Common myeloid progenitor, CD34-positive (primary cell): Measurements from ENCODE around the gene CCDC24.

Source experiments
- CTCF ChIA-PET: fragments of 350-600 bp; sonication (Branson Sonifier 250); formaldehyde crosslinking; loops from one replicate; lab custom pipeline; 2021; ENCODE audit warnings: antibody characterized with exemption; lab: Charles Lee
- POLR2A ChIA-PET: fragments of 350-600 bp; sonication (Branson Sonifier 250); formaldehyde crosslinking; loops from one replicate; lab custom pipeline; 2021; ENCODE audit warnings: antibody characterized with exemption; lab: Charles Lee
- DNase-seq, 3 donors: peaks; one replicate each; pipeline versions ENCODE4 v3.0.0 to v3.0.0-alpha.2; 2013
- H3K27ac ChIP-seq, 2 experiments: 1 replicate in 1 of 2; 2 replicates in 1 of 2; pipeline ENCODE4 v1.7.0; 2013; ENCODE audit warnings: inconsistent platforms in 2 of 2, low read length in 2 of 2, mild to moderate bottlenecking in 2 of 2, low read depth in 1 of 2, moderate library complexity in 1 of 2; ENCODE audit not compliant: severe bottlenecking in 2 of 2, insufficient read depth in 1 of 2, poor library complexity in 1 of 2
- H3K27me3 ChIP-seq, 5 experiments: replicated peaks in 2 of 5; 1 replicate in 3 of 5; 2 replicates in 2 of 5; pipeline versions ENCODE4 v1.6.1 to v1.7.0; 2013; ENCODE audit warnings: low read length in 4 of 5, mild to moderate bottlenecking in 2 of 5, moderate library complexity in 2 of 5, inconsistent platforms in 1 of 5; ENCODE audit not compliant: insufficient read depth in 5 of 5, control insufficient read depth in 4 of 5
- H3K36me3 ChIP-seq, 4 experiments: 1 replicate in 2 of 4; 2 replicates in 2 of 4; pipeline versions ENCODE4 v1.6.1 to v1.7.0; 2013; ENCODE audit warnings: low read length in 3 of 4, control low read depth in 1 of 4, mild to moderate bottlenecking in 1 of 4; ENCODE audit not compliant: control insufficient read depth in 4 of 4, insufficient read depth in 4 of 4
- H3K4me1 ChIP-seq, 4 experiments: 1 replicate in 3 of 4; 2 replicates in 1 of 4; pipeline versions ENCODE4 v1.6.1 to v1.7.1; 2013; ENCODE audit warnings: low read length in 3 of 4, mild to moderate bottlenecking in 3 of 4, control low read depth in 1 of 4, inconsistent platforms in 1 of 4, moderate library complexity in 1 of 4; ENCODE audit not compliant: control insufficient read depth in 4 of 4, insufficient read depth in 4 of 4; ENCODE audit errors: control extremely low read depth in 1 of 4
- H3K4me3 ChIP-seq, 7 experiments: 1 replicate in 4 of 7; 2 replicates in 3 of 7; pipeline versions ENCODE4 v1.5.1 to v1.7.0; 2013; ENCODE audit warnings: mild to moderate bottlenecking in 7 of 7, low read length in 6 of 7, moderate library complexity in 6 of 7, inconsistent platforms in 2 of 7, low read depth in 2 of 7, control low read depth in 1 of 7; ENCODE audit not compliant: insufficient read depth in 4 of 7, control insufficient read depth in 1 of 7; ENCODE audit errors: extremely low read depth in 1 of 7
- H3K9me3 ChIP-seq, 5 experiments: 1 replicate in 4 of 5; 2 replicates in 1 of 5; pipeline versions ENCODE4 v1.6.1 to v1.7.1; 2013; ENCODE audit warnings: low read length in 4 of 5, mild to moderate bottlenecking in 2 of 5, inconsistent platforms in 1 of 5, low read depth in 1 of 5, moderate library complexity in 1 of 5; ENCODE audit not compliant: control insufficient read depth in 4 of 5, insufficient read depth in 2 of 5; ENCODE audit errors: control extremely low read depth in 1 of 5
- WGBS: methylation state at CpG from one replicate; pipeline ENCODE4 v1.1.5; 2013; ENCODE audit not compliant: insufficient coverage; 5-methylcytosine and 5-hydroxymethylcytosine counted together

The CCDC24 gene

GRCh38 chr1:43947061-43947873 lies 44.1 kb upstream of the CCDC24 start:
- peaks cover 3 to 12% (median 10%) of the 10 kb centered on the region in 4 experiments for H3K36me3 ChIP-seq
- peaks cover 6 to 37% (median 23%) of the 10 kb centered on the region in 4 experiments for H3K4me1 ChIP-seq
- H3K27me3 ChIP-seq: no peaks in the 10 kb centered on the region
- DNase-seq: peak in 1 of 3 donors; percentile 22
- H3K9me3 ChIP-seq: no peaks in the 10 kb centered on the region
- WGBS: 19% methylated on average over 14 of the region's 27 CpGs
- peak overlapping the region; percentile 54 to 92 (median 82) for H3K4me3 ChIP-seq
- H3K27ac ChIP-seq: peak overlapping the region; percentile 98 to 99
- CTCF ChIA-PET: interaction anchor here (0.9 to 9.4 kb wide), 7 partner anchors 9 to 58 kb away, joined by 3 to 120 read pairs (median 7); partner anchors contain the start of gene ARTN
- POLR2A ChIA-PET: interaction anchor here (0.7 to 1.5 kb wide), 4 partner anchors 11 to 28 kb away, joined by 3 to 5 read pairs (median 4); partner anchors contain the start of genes ATP6V0B and DPH2

GRCh38 chr1:43947874-43948437 lies 43.4 kb upstream of the CCDC24 start:
- Histone ChIP-seq H3K4me1 (peaks cover 6 to 37% (median 23%) of the 10 kb centered on the region in 4 experiments), H3K9me3 (no peaks in the 10 kb centered on the region), H3K27ac (peak overlapping the region in 1 of 2 experiments; percentile 99), H3K27me3 (no peaks in the 10 kb centered on the region), H3K4me3 (peak overlapping the region in 3 of 7 experiments; percentile 70 to 92 (median 82)), H3K36me3 (peaks cover 3 to 12% (median 10%) of the 10 kb centered on the region in 4 experiments)
- WGBS: 84% methylated on average over 3 of the region's 3 CpGs
- DNase-seq: no peak
- ChIA-PET CTCF (interaction anchor here (0.9 to 9.4 kb wide), 5 partner anchors 8 to 18 kb away, joined by 3 to 120 read pairs (median 13); partner anchors contain the start of gene ARTN), POLR2A (interaction anchor here (1.3 to 1.5 kb wide), 2 partner anchors 22 to 27 kb away, joined by 3 to 5 read pairs; partner anchors contain the start of genes ATP6V0B and DPH2)

GRCh38 chr1:43949678-43950077 lies 41.7 kb upstream of the CCDC24 start:
- WGBS: 88% methylated on average over 11 of the region's 13 CpGs
- H3K9me3 ChIP-seq: no peaks in the 10 kb centered on the region
- ChIA-PET CTCF (interaction anchor here (0.8 to 9.4 kb wide), 3 partner anchors 9 to 21 kb away, joined by 3 to 120 read pairs (median 22); partner anchors contain the start of gene ARTN), POLR2A (no interaction called here)
- H3K36me3 ChIP-seq: peaks cover 3 to 12% (median 10%) of the 10 kb centered on the region in 4 experiments
- H3K27ac ChIP-seq: no peak overlapping the region
- DNase-seq: no peak
- no peak overlapping the region for H3K4me3 ChIP-seq
- no peaks in the 10 kb centered on the region for H3K27me3 ChIP-seq
- peaks cover 6 to 32% (median 23%) of the 10 kb centered on the region in 4 experiments for H3K4me1 ChIP-seq

- H3K27ac ChIP-seq: no peak overlapping the region
- no peak overlapping the region for H3K4me3 ChIP-seq
- ChIA-PET POLR2A (interaction anchor here (1.0 kb wide), 1 partner anchor 177 kb away, joined by 3 read pairs; no protein-coding TSS in a partner anchor), CTCF (interaction anchor here (1.0 to 9.4 kb wide), 5 partner anchors 15 to 39 kb away, joined by 3 to 120 read pairs (median 3); partner anchors contain the start of gene ARTN)
- peaks cover 6 to 17% (median 13%) of the 10 kb centered on the region in 4 experiments for H3K4me1 ChIP-seq
- H3K27me3 ChIP-seq: no peaks in the 10 kb centered on the region
- peaks cover 3 to 15% (median 12%) of the 10 kb centered on the region in 4 experiments for H3K36me3 ChIP-seq
- 100% methylated on average over 3 of the region's 4 CpGs for WGBS
- no peak for DNase-seq
- H3K9me3 ChIP-seq: no peaks in the 10 kb centered on the region
Observed at GRCh38 chr1:43951021-43951985, 40.1 kb upstream of the CCDC24 start.

- no peaks in the 10 kb centered on the region for H3K27me3 ChIP-seq
- H3K27ac ChIP-seq: no peak overlapping the region
- no peaks in the 10 kb centered on the region for H3K9me3 ChIP-seq
- H3K4me3 ChIP-seq: no peak overlapping the region
- ChIA-PET CTCF (interaction anchor here (1.1 to 4.2 kb wide), 5 partner anchors 10 to 22 kb away, joined by 3 to 18 read pairs (median 4); partner anchors contain the start of genes ARTN and ATP6V0B), POLR2A (no interaction called here)
- peaks cover 3 to 8% (median 4%) of the 10 kb centered on the region in 4 experiments for H3K4me1 ChIP-seq
- H3K36me3 ChIP-seq: peaks cover 6 to 30% (median 19%) of the 10 kb centered on the region in 4 experiments
- DNase-seq: peak in 1 of 3 donors; percentile 11
- WGBS: 100% methylated on average over 8 of the region's 8 CpGs
Observed at GRCh38 chr1:43952731-43953346, 38.6 kb upstream of the CCDC24 start.

GRCh38 chr1:43953361-43953760 lies 38.0 kb upstream of the CCDC24 start:
- Histone ChIP-seq H3K4me3 (no peak overlapping the region), H3K27me3 (no peaks in the 10 kb centered on the region), H3K4me1 (peaks cover 0 to 3% (median 0%) of the 10 kb centered on the region in 4 experiments), H3K9me3 (no peaks in the 10 kb centered on the region), H3K27ac (no peak overlapping the region), H3K36me3 (peaks cover 6 to 36% (median 23%) of the 10 kb centered on the region in 4 experiments)
- WGBS: 96% methylated on average over 2 of the region's 3 CpGs
- POLR2A ChIA-PET: no interaction called here
- CTCF ChIA-PET: interaction anchor here (0.7 to 4.2 kb wide), 6 partner anchors 10 to 21 kb away, joined by 3 to 18 read pairs (median 4); partner anchors contain the start of genes ARTN, ATP6V0B and DPH2
- no peak for DNase-seq
